GM21360 (cell line): ENCODE measurements around the gene KCNH2.

Source experiments
- ATAC-seq: cut with Tn5 transposase; IDR thresholded peaks from one replicate; pipeline ENCODE4 v1.9.1; 2021; ENCODE audit warnings: mild to moderate bottlenecking, moderate library complexity; ENCODE audit not compliant: unreplicated experiment

Gene KCNH2

DNA sequence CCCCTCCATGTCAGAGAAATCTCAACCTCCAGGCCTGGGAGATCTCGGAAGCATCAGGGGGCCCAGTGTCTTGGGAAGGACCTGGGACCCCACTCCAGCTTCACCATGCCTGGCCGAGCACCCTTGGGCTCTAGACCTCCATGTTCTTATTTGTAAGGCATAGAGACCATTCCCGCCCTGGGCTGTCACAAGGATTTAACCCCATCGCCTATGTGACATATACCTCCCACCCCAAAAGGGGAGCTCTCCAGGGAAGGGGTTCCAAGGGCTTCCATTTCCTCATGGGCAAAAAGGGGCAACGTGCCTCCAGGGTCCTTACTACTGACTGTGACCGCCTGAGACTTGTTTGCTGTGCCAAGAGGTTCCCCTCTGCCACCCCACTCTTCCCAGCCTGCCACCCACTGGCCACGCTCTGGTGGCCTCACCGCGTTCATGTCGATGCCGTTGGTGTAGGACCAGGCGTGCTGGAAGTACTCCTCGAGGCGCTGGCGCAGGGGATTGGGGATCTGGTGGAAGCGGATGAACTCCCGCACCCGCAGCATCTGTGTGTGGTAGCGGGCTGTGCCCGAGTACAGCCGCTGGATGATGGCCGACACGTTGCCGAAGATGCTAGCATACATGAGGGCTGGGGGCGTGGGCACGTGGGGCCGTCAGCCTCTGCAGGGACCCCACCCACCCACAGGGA, 27.5 kb downstream of the KCNH2 start:
- no peak for ATAC-seq

GRCh38 chr7:150949971-150950491, 28.1 kb downstream of the KCNH2 start:
- ATAC-seq = no peak

GRCh38 chr7:150949564-150949963, 28.6 kb downstream of the KCNH2 start:
- no peak for ATAC-seq

DNA sequence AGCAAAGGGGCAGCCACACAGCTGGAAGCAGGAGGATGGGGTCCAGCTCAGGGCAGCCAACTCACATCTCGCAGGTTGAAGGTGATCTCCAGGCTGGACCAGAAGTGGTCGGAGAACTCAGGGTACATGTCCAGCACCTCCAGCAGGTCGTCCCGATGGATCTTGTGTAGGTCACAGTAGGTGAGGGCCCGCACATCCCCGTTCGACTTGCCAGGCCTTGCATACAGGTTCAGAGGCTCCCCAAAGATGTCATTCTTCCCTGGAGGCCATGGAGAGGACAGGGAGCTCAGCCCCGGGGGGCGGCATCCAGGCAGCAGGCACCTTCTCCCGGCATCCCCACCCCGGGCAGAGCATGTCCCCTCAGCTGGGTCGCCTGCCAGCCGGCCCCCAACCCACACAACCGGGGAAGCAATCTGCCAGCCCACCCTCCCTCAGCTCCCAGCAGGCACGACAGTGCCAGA, 29.3 kb downstream of the KCNH2 start:
- ATAC-seq = no peak

- ATAC-seq = no peak
Measured at GRCh38 chr7:150947761-150948651, 30.1 kb downstream of the KCNH2 start.

DNA sequence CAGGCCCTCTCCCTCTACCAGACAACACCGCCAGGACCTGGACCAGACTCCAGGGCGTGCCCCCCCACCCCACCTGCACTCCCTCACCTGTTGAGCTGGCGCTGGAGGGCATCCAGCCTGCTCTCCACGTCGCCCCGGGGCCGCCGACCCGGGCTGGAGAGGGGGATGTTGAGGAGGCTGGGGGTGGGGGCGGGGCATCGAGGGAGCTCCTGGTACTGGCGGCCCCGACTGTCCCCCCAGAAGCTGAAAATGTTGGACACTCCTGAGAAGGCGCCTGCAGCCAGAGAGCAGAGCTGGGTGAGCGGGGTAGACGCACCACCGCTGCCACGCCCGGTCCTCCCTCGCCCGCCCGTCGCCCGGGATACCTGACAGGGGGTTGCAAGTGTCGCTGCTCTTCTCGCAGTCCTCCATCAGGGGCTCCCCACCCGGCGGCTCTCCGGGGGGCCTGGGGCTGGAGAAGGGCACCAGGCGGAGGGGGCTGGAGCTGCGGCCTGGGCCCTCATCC, 30.8 kb downstream of the KCNH2 start:
- ATAC-seq = no peak

DNA sequence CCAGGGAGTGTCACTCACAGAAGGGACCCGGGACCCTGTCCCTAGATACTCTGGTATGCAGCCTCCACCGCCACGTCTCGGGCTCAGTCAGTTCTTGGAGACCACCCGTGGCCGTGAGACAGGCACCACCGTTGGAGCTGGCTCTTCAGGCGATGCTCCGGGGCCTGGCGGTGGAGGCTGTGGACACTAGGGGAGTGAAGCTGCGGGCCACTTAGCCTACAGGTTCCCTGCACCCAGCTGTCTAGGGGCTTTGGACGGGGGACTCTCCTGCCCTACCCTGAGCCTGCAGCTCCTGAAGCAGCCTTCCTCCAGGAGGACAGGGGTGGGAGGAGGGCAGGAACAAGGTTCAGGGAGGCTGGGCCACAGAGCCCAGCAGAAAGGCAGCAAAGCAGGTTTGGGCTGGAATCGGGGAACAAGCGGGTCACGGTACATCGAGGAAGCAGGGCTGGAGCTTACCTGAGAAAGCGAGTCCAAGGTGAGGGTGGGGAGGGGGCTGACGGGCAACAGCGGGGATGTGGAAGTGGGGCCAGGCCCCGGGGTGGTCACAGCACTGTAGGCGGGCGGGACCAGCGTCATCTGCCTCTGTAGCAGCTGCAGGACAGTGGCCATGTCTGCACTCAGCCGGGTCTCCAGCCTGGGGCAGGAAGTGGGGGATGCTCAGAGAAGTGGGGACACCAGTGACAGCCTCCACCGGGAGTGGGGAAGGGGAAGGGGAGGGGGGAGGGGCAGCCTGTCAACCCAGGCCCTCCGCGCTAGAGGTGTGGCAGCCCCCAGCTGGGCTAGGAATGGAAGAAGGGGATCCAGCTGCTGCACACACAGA, 31.5 kb downstream of the KCNH2 start:
- ATAC-seq = no peak

DNA sequence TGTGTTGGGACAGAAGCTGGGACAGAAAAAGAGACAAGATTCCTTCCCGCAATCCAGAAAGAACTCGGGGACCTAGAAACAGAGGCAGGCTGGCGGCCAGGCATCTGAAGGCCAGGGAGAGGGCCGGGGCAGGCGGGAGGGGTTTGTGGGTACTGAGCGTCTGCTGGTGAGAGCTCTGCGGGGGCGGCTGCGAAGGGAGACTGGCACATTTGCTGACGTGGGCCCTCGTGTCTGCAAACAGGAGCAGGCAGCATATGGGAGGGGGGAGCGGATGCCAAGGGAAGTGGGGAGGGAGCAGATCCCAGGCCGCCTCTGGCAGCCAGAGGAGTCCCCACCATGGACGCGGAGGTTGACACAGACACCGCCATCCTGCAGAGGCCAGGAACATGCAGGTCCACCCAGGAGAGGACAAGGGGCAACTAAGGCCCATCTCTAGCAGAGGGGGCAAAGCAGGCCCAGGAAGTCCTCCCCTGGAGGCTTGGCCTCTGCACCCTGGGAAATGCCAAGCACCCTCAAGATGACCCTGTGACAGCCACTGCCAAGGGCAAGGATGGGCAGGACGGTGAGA, 32.2 kb downstream of the KCNH2 start:
- ATAC-seq = no peak

DNA sequence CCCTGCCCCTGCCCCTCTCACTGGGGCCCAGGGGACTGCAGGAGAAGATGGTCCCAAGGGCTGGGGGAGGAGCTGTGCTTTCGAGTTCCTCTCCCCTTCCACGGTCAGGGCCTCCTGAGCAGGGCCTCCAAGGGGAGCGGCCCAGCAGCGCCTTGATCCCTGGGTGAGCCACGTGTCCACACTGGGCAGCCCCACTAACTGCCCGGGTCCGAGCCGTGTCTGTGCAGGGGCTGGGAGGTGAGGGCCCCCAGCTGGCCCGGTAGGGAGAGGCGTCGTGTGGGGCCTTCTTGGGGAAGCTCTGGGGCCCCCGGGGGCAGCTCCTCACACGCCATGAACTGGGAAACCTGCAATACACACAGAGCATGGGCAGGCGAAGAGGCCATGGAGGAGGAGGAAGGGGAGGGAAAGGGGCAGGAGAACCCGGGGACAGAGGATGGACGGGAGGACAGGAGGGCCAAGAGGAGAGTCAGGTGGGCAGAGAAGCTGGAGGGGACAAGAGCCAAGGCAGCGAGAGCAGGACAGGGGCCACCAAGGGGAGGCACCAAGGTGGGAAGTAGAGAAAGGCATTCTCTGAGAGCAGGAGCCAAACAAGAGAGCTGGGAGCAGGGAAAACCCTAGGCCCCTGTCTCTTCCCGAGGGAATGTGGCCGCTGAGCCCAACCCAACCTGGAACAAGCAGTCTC, 32.8 kb downstream of the KCNH2 start:
- ATAC-seq = no peak

DNA sequence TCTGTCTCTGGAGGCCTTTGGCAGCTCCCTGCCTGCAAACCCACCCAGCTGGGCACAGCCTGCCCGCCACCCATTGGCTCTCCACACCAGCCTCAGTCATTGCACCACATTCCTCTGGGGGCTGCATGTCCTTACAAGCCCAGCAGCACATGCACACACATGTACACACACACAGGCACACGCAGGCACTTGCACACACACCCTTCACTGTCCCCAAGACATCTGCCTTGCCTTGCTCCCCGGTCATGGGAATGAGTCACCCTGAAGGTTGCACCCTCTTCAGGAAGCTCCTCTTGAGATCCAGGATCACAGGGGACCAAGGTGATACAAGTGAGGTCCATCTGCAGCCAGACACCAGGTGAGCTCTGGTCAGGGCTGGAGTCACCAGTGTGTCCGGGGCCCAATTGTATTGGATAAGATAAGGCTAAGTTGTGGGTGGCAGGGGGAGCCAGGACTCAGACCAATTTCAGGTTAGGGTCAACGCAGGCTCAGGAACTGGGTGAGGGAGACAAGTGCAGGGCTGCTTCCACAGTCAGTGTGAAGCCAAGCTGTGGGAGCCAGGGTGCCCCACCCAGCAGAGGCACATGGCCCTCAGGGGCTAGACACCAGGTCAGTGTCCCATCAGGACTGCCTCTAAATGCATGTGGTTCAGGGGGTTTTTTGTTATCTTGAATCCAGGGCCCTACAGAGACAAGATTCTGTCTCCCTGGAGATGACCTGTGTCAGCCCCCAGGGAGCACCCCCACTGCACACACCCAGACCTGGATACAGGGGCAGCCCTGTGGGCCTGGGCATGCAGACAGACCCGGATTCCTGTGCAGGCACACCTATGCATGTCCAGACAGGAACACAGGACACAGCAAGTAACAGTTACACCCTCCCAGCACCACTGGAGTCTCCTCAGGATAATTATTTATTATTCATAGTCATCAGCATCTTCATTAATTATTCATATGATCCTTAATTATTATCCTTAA, 33.8 kb downstream of the KCNH2 start:
- no peak for ATAC-seq

GRCh38 chr7:150943453-150943814, 34.7 kb downstream of the KCNH2 start:
- ATAC-seq = no peak

- ATAC-seq = no peak
Measured at GRCh38 chr7:150942591-150943452, 35.3 kb downstream of the KCNH2 start.

DNA sequence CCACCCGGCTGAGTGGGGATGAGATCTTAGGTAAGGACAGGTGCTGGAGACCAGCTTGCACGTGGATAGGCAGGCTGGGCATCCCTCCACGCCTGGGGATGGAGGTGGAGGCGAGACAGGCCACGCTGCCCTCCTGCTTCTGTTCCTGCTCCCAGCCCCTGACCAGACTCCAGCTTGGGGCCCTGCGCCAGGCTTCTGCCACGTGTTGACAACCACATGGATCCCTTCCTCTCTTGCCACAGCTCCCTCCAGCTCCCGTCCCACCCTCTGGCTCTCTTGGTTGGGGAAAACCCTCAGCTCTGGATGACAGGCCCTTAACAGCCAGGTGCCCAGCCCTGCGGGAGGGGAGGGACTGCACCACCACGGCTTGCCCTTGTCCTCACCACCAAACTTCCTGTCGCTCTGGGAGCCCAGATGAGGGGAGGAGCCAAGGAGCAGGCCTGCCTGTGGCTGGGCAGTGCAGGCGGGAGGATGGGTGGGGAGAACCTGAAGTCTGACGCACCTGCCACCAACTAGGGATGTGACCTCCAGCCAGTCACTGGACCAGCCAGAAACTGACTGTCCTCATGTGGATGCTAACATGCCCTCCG, 36.0 kb downstream of the KCNH2 start:
- no peak for ATAC-seq

GRCh38 chr7:150941351-150942000, 36.6 kb downstream of the KCNH2 start:
- no peak for ATAC-seq

GRCh38 chr7:150940431-150941102, 37.6 kb downstream of the KCNH2 start:
- ATAC-seq = no peak

DNA sequence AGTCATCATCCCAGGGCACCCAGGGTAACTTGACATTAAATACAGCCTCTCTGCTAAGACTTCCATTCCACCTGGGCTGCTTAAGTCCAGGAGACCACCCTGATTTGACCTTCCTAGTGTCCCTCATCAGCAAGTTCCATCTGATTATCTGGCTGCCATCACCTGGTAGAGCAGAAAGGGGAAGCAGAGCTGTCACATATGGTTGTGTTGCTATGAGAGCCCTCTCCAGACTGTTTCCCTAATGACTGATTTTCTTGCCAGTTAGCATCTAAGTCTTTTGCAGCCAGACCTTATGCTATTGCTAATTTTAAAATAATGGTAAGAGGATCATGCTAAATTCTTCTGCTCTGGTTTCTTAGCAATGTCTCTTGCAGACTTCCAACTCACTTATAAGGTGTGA, 38.7 kb downstream of the KCNH2 start:
- ATAC-seq = no peak
